HEK293 (cell line): Measurements from ENCODE around the gene HOXA10.

Experiments
- CTCF ChIP-seq: fragments of 450-650 bp; formaldehyde crosslinking; IDR thresholded peaks from 2 replicates; pipeline ENCODE4 v1.5.1; 2016; ENCODE audit warnings: missing biosample characterization, missing genetic modification characterization
- GFI1B ChIP-seq: fragments of 450-650 bp; formaldehyde crosslinking; IDR thresholded peaks from 2 replicates; pipeline ENCODE4 v1.5.1; 2016; ENCODE audit warnings: missing biosample characterization, missing genetic modification characterization
- OVOL3 ChIP-seq: fragments of 450-650 bp; formaldehyde crosslinking; IDR thresholded peaks from 2 replicates; pipeline ENCODE4 v1.5.1; 2016; ENCODE audit warnings: missing biosample characterization, missing genetic modification characterization
- SP2 ChIP-seq: fragments of 450-650 bp; formaldehyde crosslinking; IDR thresholded peaks from 2 replicates; pipeline ENCODE4 v1.5.1; 2016; ENCODE audit warnings: missing biosample characterization, missing genetic modification characterization
- YY2 ChIP-seq: fragments of 450-650 bp; formaldehyde crosslinking; IDR thresholded peaks from 2 replicates; pipeline ENCODE4 v1.5.1; 2016; ENCODE audit warnings: missing biosample characterization, missing genetic modification characterization
- ZNF140 ChIP-seq: fragments of 450-650 bp; formaldehyde crosslinking; IDR thresholded peaks from 2 replicates; pipeline ENCODE4 v1.5.1; 2016; ENCODE audit warnings: missing biosample characterization, missing genetic modification characterization
- ZNF16 ChIP-seq: fragments of 450-650 bp; formaldehyde crosslinking; IDR thresholded peaks from 2 replicates; pipeline ENCODE4 v1.5.1; 2016; ENCODE audit warnings: low read depth, missing biosample characterization, missing genetic modification characterization
- ZNF2 ChIP-seq: fragments of 450-650 bp; formaldehyde crosslinking; IDR thresholded peaks from 2 replicates; pipeline ENCODE4 v1.5.1; 2016; ENCODE audit warnings: missing biosample characterization, missing genetic modification characterization
- ZNF248 ChIP-seq: fragments of 450-650 bp; formaldehyde crosslinking; IDR thresholded peaks from 2 replicates; pipeline ENCODE4 v1.5.1; 2017; ENCODE audit warnings: missing biosample characterization, missing genetic modification characterization
- ZNF266 ChIP-seq: fragments of 450-650 bp; formaldehyde crosslinking; IDR thresholded peaks from 2 replicates; pipeline ENCODE4 v1.5.1; 2016; ENCODE audit warnings: missing biosample characterization, missing genetic modification characterization, low read depth
- ZNF292 ChIP-seq: fragments of 450-650 bp; formaldehyde crosslinking; IDR thresholded peaks from 2 replicates; pipeline ENCODE4 v1.5.1; 2016; ENCODE audit warnings: low read depth, missing biosample characterization, missing genetic modification characterization, borderline replicate concordance
- ZNF302 ChIP-seq: fragments of 450-650 bp; formaldehyde crosslinking; IDR thresholded peaks from 2 replicates; pipeline ENCODE4 v1.5.1; 2016; ENCODE audit warnings: missing biosample characterization, missing genetic modification characterization, low read depth
- ZNF449 ChIP-seq: fragments of 450-650 bp; formaldehyde crosslinking; IDR thresholded peaks from 2 replicates; pipeline ENCODE4 v1.5.1; 2017; ENCODE audit warnings: missing biosample characterization, mild to moderate bottlenecking, missing genetic modification characterization, moderate library complexity
- ZNF514 ChIP-seq: fragments of 450-650 bp; formaldehyde crosslinking; IDR thresholded peaks from 2 replicates; pipeline ENCODE4 v1.5.1; 2016; ENCODE audit warnings: missing biosample characterization, missing genetic modification characterization
- ZNF548 ChIP-seq: fragments of 450-650 bp; formaldehyde crosslinking; IDR thresholded peaks from 2 replicates; pipeline ENCODE4 v1.5.1; 2016; ENCODE audit warnings: missing biosample characterization, missing genetic modification characterization
- ZNF626 ChIP-seq: fragments of 450-650 bp; sonication (Bioruptor Pico); formaldehyde crosslinking; IDR thresholded peaks from 2 replicates; pipeline ENCODE4 v1.5.1; 2018; ENCODE audit warnings: missing biosample characterization, missing genetic modification characterization, inconsistent platforms
- ZNF692 ChIP-seq: fragments of 450-650 bp; formaldehyde crosslinking; IDR thresholded peaks from 2 replicates; pipeline ENCODE4 v1.5.1; 2016; ENCODE audit warnings: missing biosample characterization, missing genetic modification characterization
- ZNF768 ChIP-seq: fragments of 450-650 bp; formaldehyde crosslinking; IDR thresholded peaks from 2 replicates; pipeline ENCODE4 v1.5.1; 2018; ENCODE audit warnings: missing biosample characterization, mild to moderate bottlenecking, missing genetic modification characterization
- ZNF776 ChIP-seq: fragments of 450-650 bp; formaldehyde crosslinking; IDR thresholded peaks from 2 replicates; pipeline ENCODE4 v1.5.0; 2017; ENCODE audit warnings: missing biosample characterization, missing genetic modification characterization, borderline replicate concordance
- ZSCAN5A ChIP-seq: fragments of 450-650 bp; formaldehyde crosslinking; IDR thresholded peaks from 2 replicates; pipeline ENCODE4 v1.5.1; 2016; ENCODE audit warnings: missing biosample characterization, missing genetic modification characterization
- TF ChIP-seq, protein P1 (sequence below): fragments of 450-650 bp; formaldehyde crosslinking; IDR thresholded peaks from 2 replicates; pipeline ENCODE4 v1.5.1; 2016; ENCODE audit warnings: missing biosample characterization, missing genetic modification characterization
- TF ChIP-seq, protein P2 (sequence below): fragments of 450-650 bp; formaldehyde crosslinking; IDR thresholded peaks from 2 replicates; pipeline ENCODE4 v1.5.1; 2016; ENCODE audit warnings: missing biosample characterization, missing genetic modification characterization
- TF ChIP-seq, protein P3 (sequence below): fragments of 450-650 bp; formaldehyde crosslinking; conservative IDR thresholded peaks from 2 replicates; pipeline ENCODE4 v1.5.1; 2016; ENCODE audit warnings: low read depth, missing biosample characterization, missing genetic modification characterization

Gene HOXA10

GRCh38 chr7:27189295-27189996, 15.3 kb upstream of the HOXA10 start (continued):
- TF ChIP-seq, protein P1, sequence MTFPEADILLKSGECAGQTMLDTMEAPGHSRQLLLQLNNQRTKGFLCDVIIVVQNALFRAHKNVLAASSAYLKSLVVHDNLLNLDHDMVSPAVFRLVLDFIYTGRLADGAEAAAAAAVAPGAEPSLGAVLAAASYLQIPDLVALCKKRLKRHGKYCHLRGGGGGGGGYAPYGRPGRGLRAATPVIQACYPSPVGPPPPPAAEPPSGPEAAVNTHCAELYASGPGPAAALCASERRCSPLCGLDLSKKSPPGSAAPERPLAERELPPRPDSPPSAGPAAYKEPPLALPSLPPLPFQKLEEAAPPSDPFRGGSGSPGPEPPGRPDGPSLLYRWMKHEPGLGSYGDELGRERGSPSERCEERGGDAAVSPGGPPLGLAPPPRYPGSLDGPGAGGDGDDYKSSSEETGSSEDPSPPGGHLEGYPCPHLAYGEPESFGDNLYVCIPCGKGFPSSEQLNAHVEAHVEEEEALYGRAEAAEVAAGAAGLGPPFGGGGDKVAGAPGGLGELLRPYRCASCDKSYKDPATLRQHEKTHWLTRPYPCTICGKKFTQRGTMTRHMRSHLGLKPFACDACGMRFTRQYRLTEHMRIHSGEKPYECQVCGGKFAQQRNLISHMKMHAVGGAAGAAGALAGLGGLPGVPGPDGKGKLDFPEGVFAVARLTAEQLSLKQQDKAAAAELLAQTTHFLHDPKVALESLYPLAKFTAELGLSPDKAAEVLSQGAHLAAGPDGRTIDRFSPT (tag by site-specific recombination) = peak; percentile 51; the same call in 1 of the 2 replicates
- TF ChIP-seq ZNF776 (tag by site-specific recombination) = no peak
- TF ChIP-seq GFI1B (tag by site-specific recombination) = 0 out of 2 replicates have a peak, but pooled peaks have one; percentile 6
- no peak for TF ChIP-seq ZNF626
- TF ChIP-seq ZNF266 (tag by site-specific recombination) = no peak
- no peak for TF ChIP-seq ZNF16 (tag by site-specific recombination)
- no peak for TF ChIP-seq YY2 (tag by site-specific recombination)
- TF ChIP-seq ZNF692 = no peak
- TF ChIP-seq OVOL3 (tag by site-specific recombination) = no peak
- TF ChIP-seq, protein P2, sequence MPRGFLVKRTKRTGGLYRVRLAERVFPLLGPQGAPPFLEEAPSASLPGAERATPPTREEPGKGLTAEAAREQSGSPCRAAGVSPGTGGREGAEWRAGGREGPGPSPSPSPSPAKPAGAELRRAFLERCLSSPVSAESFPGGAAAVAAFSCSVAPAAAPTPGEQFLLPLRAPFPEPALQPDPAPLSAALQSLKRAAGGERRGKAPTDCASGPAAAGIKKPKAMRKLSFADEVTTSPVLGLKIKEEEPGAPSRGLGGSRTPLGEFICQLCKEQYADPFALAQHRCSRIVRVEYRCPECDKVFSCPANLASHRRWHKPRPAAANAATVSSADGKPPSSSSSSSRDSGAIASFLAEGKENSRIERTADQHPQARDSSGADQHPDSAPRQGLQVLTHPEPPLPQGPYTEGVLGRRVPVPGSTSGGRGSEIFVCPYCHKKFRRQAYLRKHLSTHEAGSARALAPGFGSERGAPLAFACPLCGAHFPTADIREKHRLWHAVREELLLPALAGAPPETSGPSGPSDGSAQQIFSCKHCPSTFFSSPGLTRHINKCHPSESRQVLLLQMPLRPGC (tag by site-specific recombination) = no peak
- TF ChIP-seq, protein P3, sequence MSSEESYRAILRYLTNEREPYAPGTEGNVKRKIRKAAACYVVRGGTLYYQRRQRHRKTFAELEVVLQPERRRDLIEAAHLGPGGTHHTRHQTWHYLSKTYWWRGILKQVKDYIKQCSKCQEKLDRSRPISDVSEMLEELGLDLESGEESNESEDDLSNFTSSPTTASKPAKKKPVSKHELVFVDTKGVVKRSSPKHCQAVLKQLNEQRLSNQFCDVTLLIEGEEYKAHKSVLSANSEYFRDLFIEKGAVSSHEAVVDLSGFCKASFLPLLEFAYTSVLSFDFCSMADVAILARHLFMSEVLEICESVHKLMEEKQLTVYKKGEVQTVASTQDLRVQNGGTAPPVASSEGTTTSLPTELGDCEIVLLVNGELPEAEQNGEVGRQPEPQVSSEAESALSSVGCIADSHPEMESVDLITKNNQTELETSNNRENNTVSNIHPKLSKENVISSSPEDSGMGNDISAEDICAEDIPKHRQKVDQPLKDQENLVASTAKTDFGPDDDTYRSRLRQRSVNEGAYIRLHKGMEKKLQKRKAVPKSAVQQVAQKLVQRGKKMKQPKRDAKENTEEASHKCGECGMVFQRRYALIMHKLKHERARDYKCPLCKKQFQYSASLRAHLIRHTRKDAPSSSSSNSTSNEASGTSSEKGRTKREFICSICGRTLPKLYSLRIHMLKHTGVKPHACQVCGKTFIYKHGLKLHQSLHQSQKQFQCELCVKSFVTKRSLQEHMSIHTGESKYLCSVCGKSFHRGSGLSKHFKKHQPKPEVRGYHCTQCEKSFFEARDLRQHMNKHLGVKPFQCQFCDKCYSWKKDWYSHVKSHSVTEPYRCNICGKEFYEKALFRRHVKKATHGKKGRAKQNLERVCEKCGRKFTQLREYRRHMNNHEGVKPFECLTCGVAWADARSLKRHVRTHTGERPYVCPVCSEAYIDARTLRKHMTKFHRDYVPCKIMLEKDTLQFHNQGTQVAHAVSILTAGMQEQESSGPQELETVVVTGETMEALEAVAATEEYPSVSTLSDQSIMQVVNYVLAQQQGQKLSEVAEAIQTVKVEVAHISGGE (tag by site-specific recombination) = no peak
- no peak for TF ChIP-seq ZNF514 (tag by site-specific recombination)
- TF ChIP-seq ZSCAN5A (tag by site-specific recombination) = no peak
- peak; percentile 38 for TF ChIP-seq SP2 (tag by site-specific recombination)
- TF ChIP-seq ZNF768 = no peak
- no peak for TF ChIP-seq ZNF292 (tag by site-specific recombination)
- TF ChIP-seq ZNF140 (tag by site-specific recombination) = no peak
- TF ChIP-seq ZNF548 (tag by site-specific recombination) = no peak
- TF ChIP-seq ZNF2 (tag by site-specific recombination) = peak; percentile 32; the same call in 1 of the 2 replicates
- peak; percentile 37; the same call in 1 of the 2 replicates for TF ChIP-seq CTCF (tag by site-specific recombination)
- TF ChIP-seq ZNF302 (tag by site-specific recombination) = no peak
- TF ChIP-seq ZNF248 = no peak
- no peak for TF ChIP-seq ZNF449
